K562 (cell line): ENCODE measurements around the gene WNT11.

Source experiments
- ATF1 ChIP-seq, 2 experiments: fragments of 450-650 bp in 1 of 2; IDR thresholded peaks; 2 replicates each; pipeline ENCODE4 v1.6.1; 2016; ENCODE audit warnings: missing compliant biosample characterization in 1 of 2, missing genetic modification characterization in 1 of 2
- CBX8 ChIP-seq: fragments of 200-600 bp; sonication (generic); IDR thresholded peaks from 2 replicates; pipeline ENCODE4 v1.6.1; 2012; ENCODE audit warnings: borderline replicate concordance, mixed run types, low read depth, mild to moderate bottlenecking, moderate library complexity, mixed read lengths, low read length, control low read depth, inconsistent platforms; ENCODE audit not compliant: poor library complexity, severe bottlenecking; ENCODE audit errors: extremely low read depth
- ELF1 ChIP-seq: fragments of 200-800 bp; sonication (Bioruptor generic); IDR thresholded peaks from 2 replicates; pipeline ENCODE4 v1.6.1; 2016; ENCODE audit warnings: missing genetic modification characterization, missing compliant biosample characterization
- EP300 ChIP-seq: IDR thresholded peaks from 2 replicates; pipeline ENCODE4 v1.6.1; 2012; ENCODE audit warnings: low read length, improper control_type of control experiment
- POLR2A ChIP-seq: fragments of 450-650 bp; conservative IDR thresholded peaks from 2 replicates; pipeline ENCODE4 v1.6.1; 2016
- POLR2AphosphoS2 ChIP-seq: IDR thresholded peaks from 2 replicates; pipeline ENCODE4 v1.6.1; 2012; ENCODE audit warnings: low read length, improper control_type of control experiment
- PRPF4 ChIP-seq: fragments of 200-400 bp; formaldehyde crosslinking; IDR thresholded peaks from one replicate; pipeline ENCODE4 v1.6.1; 2017; ENCODE audit warnings: low read length, low read depth, mild to moderate bottlenecking; ENCODE audit not compliant: insufficient read depth, poor library complexity, severe bottlenecking
- RAD51 ChIP-seq: fragments of 450-650 bp; IDR thresholded peaks from 2 replicates; pipeline ENCODE4 v1.7.1; 2016; ENCODE audit warnings: low read depth, mild to moderate bottlenecking, borderline replicate concordance
- ZKSCAN8 ChIP-seq: fragments of 200-800 bp; sonication (Bioruptor generic); IDR thresholded peaks from 2 replicates; pipeline ENCODE4 v1.6.1; 2016; ENCODE audit warnings: missing genetic modification characterization, missing compliant biosample characterization
- ZNF316 ChIP-seq: fragments of 450-650 bp; IDR thresholded peaks from 2 replicates; pipeline ENCODE4 v1.6.1; 2016
- TF ChIP-seq, protein P1 (sequence below): sonication (generic); formaldehyde crosslinking; IDR thresholded peaks from 2 replicates; pipeline ENCODE4 v1.9.0; 2022; ENCODE audit warnings: mild to moderate bottlenecking, missing genetic modification reagents

DNA sequence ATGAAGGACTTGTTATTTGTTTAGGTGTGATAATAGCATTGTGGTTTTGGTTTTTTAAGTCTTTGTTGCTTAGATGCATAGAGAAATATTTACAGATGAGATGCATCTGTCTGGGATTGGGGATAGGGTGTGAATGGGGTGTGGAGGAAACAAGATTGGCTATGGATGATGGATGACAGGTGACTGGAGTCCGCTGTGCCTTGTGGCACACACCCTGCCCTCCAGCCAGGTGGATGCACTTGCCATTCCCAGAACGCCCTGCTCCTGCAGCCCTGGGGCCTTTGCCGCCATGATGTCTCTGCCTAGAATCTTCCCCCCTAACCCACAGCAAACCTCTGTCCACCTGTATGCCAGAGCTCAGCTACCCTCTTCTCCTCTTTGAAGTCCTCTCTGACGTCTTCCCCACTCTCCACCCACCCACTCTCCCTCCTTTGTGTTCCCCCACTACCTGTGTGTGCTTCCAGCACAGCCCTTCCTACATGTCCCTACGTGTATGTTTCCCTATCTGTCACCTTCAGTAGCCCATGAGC is 54.7 kb downstream of the WNT11 start:
- TF ChIP-seq ZKSCAN8 (CRISPR knock-in tag) (no peak), RAD51 (no peak), EP300 (no peak), ZNF316 (no peak), PRPF4 (no peak), CBX8 (no peak), POLR2A (no peak), ELF1 (tag) (no peak), POLR2AphosphoS2 (no peak), ATF1 (CRISPR knock-in tag; IDR thresholded peaks at IDR 0.05) (no peak), ATF1 (tag; IDR thresholded peaks at IDR 0.05) (no peak)
- TF ChIP-seq, protein P1, sequence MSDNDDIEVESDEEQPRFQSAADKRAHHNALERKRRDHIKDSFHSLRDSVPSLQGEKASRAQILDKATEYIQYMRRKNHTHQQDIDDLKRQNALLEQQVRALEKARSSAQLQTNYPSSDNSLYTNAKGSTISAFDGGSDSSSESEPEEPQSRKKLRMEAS, result no peak
